Sigmoid colon (tissue), 4 donors: Measurements from ENCODE around the gene SPG7.

ENCODE experiments used
- POLR2A ChIP-seq, 2 donors: fragments of 450-650 bp; IDR thresholded peaks; one replicate each; pipeline ENCODE4 v1.6.1; 2016; ENCODE audit warnings: antibody characterized with exemption in 2 of 2, mild to moderate bottlenecking in 2 of 2, moderate library complexity in 2 of 2
- POLR2AphosphoS5 ChIP-seq, 4 donors: sonication (generic); formaldehyde crosslinking; IDR thresholded peaks; one replicate each; pipeline ENCODE4 v1.6.1; 2017; ENCODE audit warnings: antibody characterized with exemption in 4 of 4
- TF ChIP-seq, protein P1 (sequence below), 4 experiments: fragments of 450-650 bp in 3 of 4; fragments of 200-600 bp in 1 of 4; IDR thresholded peaks; one replicate each; pipeline ENCODE4 v1.5.1; 2016 to 2019; ENCODE audit warnings: antibody characterized with exemption in 4 of 4, mild to moderate bottlenecking in 3 of 4, moderate library complexity in 2 of 4

DNA sequence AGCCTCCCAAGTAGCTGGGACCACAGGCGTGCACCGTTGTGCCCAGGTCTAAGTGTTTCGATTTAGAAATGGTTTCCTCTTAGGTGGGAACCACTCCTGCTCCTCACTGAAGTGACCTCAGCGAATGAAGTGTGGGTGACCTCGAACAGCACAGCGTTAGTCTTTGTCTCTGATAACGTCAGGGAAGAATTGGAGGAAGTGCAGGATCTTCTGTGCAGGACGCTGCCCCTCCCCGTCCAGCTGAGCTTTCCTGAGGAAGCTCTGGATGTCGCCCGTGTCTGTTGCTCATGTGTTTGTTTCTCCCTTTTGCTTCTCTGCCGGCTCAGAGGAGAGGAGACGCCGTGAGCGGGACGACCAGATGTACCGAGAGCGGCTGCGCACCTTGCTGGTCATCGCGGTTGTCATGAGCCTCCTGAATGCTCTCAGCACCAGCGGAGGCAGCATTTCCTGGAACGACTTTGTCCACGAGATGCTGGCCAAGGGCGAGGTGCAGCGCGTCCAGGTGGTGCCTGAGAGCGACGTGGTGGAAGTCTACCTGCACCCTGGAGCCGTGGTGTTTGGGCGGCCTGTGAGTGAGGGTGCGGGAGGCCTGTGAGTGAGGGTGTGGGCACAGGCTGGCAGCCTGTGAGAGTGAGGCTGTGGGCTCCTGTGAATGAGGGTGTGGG, 15.6 kb downstream of the SPG7 start:
- TF ChIP-seq, protein P1, sequence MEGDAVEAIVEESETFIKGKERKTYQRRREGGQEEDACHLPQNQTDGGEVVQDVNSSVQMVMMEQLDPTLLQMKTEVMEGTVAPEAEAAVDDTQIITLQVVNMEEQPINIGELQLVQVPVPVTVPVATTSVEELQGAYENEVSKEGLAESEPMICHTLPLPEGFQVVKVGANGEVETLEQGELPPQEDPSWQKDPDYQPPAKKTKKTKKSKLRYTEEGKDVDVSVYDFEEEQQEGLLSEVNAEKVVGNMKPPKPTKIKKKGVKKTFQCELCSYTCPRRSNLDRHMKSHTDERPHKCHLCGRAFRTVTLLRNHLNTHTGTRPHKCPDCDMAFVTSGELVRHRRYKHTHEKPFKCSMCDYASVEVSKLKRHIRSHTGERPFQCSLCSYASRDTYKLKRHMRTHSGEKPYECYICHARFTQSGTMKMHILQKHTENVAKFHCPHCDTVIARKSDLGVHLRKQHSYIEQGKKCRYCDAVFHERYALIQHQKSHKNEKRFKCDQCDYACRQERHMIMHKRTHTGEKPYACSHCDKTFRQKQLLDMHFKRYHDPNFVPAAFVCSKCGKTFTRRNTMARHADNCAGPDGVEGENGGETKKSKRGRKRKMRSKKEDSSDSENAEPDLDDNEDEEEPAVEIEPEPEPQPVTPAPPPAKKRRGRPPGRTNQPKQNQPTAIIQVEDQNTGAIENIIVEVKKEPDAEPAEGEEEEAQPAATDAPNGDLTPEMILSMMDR (IDR thresholded peaks at IDR 0.05), result no peak
- no peak for TF ChIP-seq POLR2A (IDR thresholded peaks at IDR 0.05)
- no peak for TF ChIP-seq POLR2AphosphoS5 (IDR thresholded peaks at IDR 0.05)
